Retinal pigment epithelial cell (primary cell): ENCODE data around the gene TMEM144.
A peak's percentile ranks its signal among the peaks of the same experiment; 100 is the strongest.

Source experiments
- DNase-seq: peaks from one replicate; pipeline ENCODE4 v3.0.0-alpha.2; 2010; ENCODE audit warnings: low read depth
- H3K4me3 ChIP-seq: 2 replicates; pipeline ENCODE4 v1.5.1; 2011; ENCODE audit warnings: mild to moderate bottlenecking, low read length, control low read depth, moderate library complexity
- CTCF ChIP-seq: conservative IDR thresholded peaks from 2 replicates; pipeline ENCODE4 v1.5.1; 2011; ENCODE audit warnings: low read depth, low read length, control low read depth, inconsistent platforms

TMEM144 gene

GRCh38 chr4:158238575-158238974, 28.3 kb downstream of the TMEM144 start:
- no peak for TF ChIP-seq CTCF
- no peak for DNase-seq
- H3K4me3 ChIP-seq, result no peak overlapping the region

- no peak for DNase-seq
- TF ChIP-seq CTCF, result no peak
- no peak overlapping the region for H3K4me3 ChIP-seq
Observed at GRCh38 chr4:158239196-158239595, 28.9 kb downstream of the TMEM144 start.

GRCh38 chr4:158243071-158243470, 32.8 kb downstream of the TMEM144 start:
- TF ChIP-seq CTCF, result no peak
- H3K4me3 ChIP-seq, result no peak overlapping the region
- DNase-seq, result no peak

GRCh38 chr4:158250321-158250720, 40.0 kb downstream of the TMEM144 start:
- DNase-seq, result no peak
- TF ChIP-seq CTCF, result no peak

GRCh38 chr4:158253350-158253980, 43.2 kb downstream of the TMEM144 start:
- H3K4me3 ChIP-seq, result no peak overlapping the region
- no peak for DNase-seq
- peak; percentile 70 for TF ChIP-seq CTCF

More at GRCh38 chr4:158250321-158250720, 40.0 kb downstream of the TMEM144 start:
- H3K4me3 ChIP-seq, result no peak overlapping the region

- no peak for TF ChIP-seq CTCF
- no peak overlapping the region for H3K4me3 ChIP-seq
- no peak for DNase-seq
Observed at GRCh38 chr4:158254292-158254691, 44.0 kb downstream of the TMEM144 start.

GRCh38 chr4:158255727-158256324, 45.5 kb downstream of the TMEM144 start:
- TF ChIP-seq CTCF, result peak; percentile 77
- DNase-seq, result no peak
- H3K4me3 ChIP-seq, result no peak overlapping the region
